ENCODE results near the gene EIF6. TPM values are rescaled to one million over a fixed set of nuclear protein-coding genes. Genes with fewer than 3 reads are reported as not detected.

Gene EIF6
- total RNA-seq, 2 experiments from 2014 or later = 104 to 109 TPM

- Mint-ChIP-seq H3K9me3 (ENCODE audit: insufficient read depth) (no peaks in the 10 kb centered on the region), H3K4me1 (ENCODE audit: low read depth) (peaks cover 30% of the 10 kb centered on the region), H3K27me3 (ENCODE audit: low read depth) (no peaks in the 10 kb centered on the region), H3K27ac (peak overlapping the region; percentile 99), H3K36me3 (ENCODE audit: low read depth) (peaks cover 36% of the 10 kb centered on the region), H3K4me3 (peak overlapping the region; percentile 95)
- no peak for ATAC-seq
- ChIA-PET POLR2A (interaction anchor here (0.6 to 3.0 kb wide), 3 partner anchors 24 to 815 kb away, joined by 4 to 10 read pairs (median 8); partner anchors contain the start of gene EDEM2), CTCF (interaction anchor here (1.5 to 3.9 kb wide), 4 partner anchors 16 to 130 kb away, joined by 3 to 29 read pairs (median 5); partner anchors contain the start of gene EDEM2)
- no peak for DNase-seq
These were observed 8.8 kb downstream of the EIF6 start for GRCh38 chr20:35275741-35276251.

GRCh38 chr20:35274172-35275092 is 10.1 kb downstream of the EIF6 start:
- H3K9me3 Mint-ChIP-seq (ENCODE audit: insufficient read depth) = no peaks in the 10 kb centered on the region
- DNase-seq = no peak
- H3K4me1 Mint-ChIP-seq (ENCODE audit: low read depth) = peaks cover 32% of the 10 kb centered on the region
- ChIA-PET CTCF (interaction anchor here (0.6 to 2.1 kb wide), 2 partner anchors 24 to 130 kb away, joined by 3 to 8 read pairs; no protein-coding TSS in a partner anchor), POLR2A (interaction anchor here (0.6 kb wide), 1 partner anchor 367 kb away, joined by 3 read pairs; no protein-coding TSS in a partner anchor)
- no peaks in the 10 kb centered on the region for H3K27me3 Mint-ChIP-seq (ENCODE audit: low read depth)
- peaks cover 28% of the 10 kb centered on the region for H3K36me3 Mint-ChIP-seq (ENCODE audit: low read depth)
- no peak overlapping the region for H3K27ac Mint-ChIP-seq
- no peak overlapping the region for H3K4me3 Mint-ChIP-seq
- ATAC-seq = no peak

GRCh38 chr20:35273449-35274171 is 11.0 kb downstream of the EIF6 start:
- H3K4me1 Mint-ChIP-seq (ENCODE audit: low read depth) = peaks cover 31% of the 10 kb centered on the region
- POLR2A ChIA-PET = interaction anchor here (0.9 to 1.6 kb wide), 2 partner anchors 11 to 127 kb away, joined by 3 to 4 read pairs; partner anchors contain the start of gene EIF6
- H3K36me3 Mint-ChIP-seq (ENCODE audit: low read depth) = peaks cover 20% of the 10 kb centered on the region
- H3K9me3 Mint-ChIP-seq (ENCODE audit: insufficient read depth) = no peaks in the 10 kb centered on the region
- no peak overlapping the region for H3K4me3 Mint-ChIP-seq
- ATAC-seq (no peak), DNase-seq (no peak)
- no peak overlapping the region for H3K27ac Mint-ChIP-seq
- H3K27me3 Mint-ChIP-seq (ENCODE audit: low read depth) = no peaks in the 10 kb centered on the region
- CTCF ChIA-PET = interaction anchor here (0.6 to 2.1 kb wide), 3 partner anchors 23 to 176 kb away, joined by 3 to 8 read pairs (median 3); no protein-coding TSS in a partner anchor

GRCh38 chr20:35271904-35272303 is 12.7 kb downstream of the EIF6 start:
- H3K27me3 Mint-ChIP-seq (ENCODE audit: low read depth) = no peaks in the 10 kb centered on the region
- DNase-seq (no peak), ATAC-seq (no peak)
- no peak overlapping the region for H3K27ac Mint-ChIP-seq
- POLR2A ChIA-PET = no interaction called here
- no peak overlapping the region for H3K4me3 Mint-ChIP-seq
- peaks cover 20% of the 10 kb centered on the region for H3K4me1 Mint-ChIP-seq (ENCODE audit: low read depth)
- CTCF ChIA-PET = interaction anchor here (0.9 to 5.6 kb wide), 4 partner anchors 26 to 177 kb away, joined by 3 to 73 read pairs (median 20); partner anchors contain the start of gene EDEM2
- H3K9me3 Mint-ChIP-seq (ENCODE audit: insufficient read depth) = no peaks in the 10 kb centered on the region
- H3K36me3 Mint-ChIP-seq (ENCODE audit: low read depth) = peaks cover 12% of the 10 kb centered on the region

- peak overlapping the region; percentile 62 for H3K27ac Mint-ChIP-seq
- peaks cover 17% of the 10 kb centered on the region for H3K4me1 Mint-ChIP-seq (ENCODE audit: low read depth)
- H3K36me3 Mint-ChIP-seq (ENCODE audit: low read depth) = peaks cover 11% of the 10 kb centered on the region
- no peak for DNase-seq
- no peaks in the 10 kb centered on the region for H3K27me3 Mint-ChIP-seq (ENCODE audit: low read depth)
- no peaks in the 10 kb centered on the region for H3K9me3 Mint-ChIP-seq (ENCODE audit: insufficient read depth)
- no peak for ATAC-seq
- CTCF ChIA-PET = interaction anchor here (0.8 to 5.6 kb wide), 4 partner anchors 27 to 176 kb away, joined by 3 to 73 read pairs (median 18); partner anchors contain the start of gene EDEM2
- POLR2A ChIA-PET = no interaction called here
- no peak overlapping the region for H3K4me3 Mint-ChIP-seq
These were observed 13.3 kb downstream of the EIF6 start for GRCh38 chr20:35271073-35271882.

GRCh38 chr20:35270021-35270902 is 14.3 kb downstream of the EIF6 start:
- DNase-seq (no peak), ATAC-seq (no peak)
- CTCF ChIA-PET = interaction anchor here (0.8 to 5.6 kb wide), 7 partner anchors 14 to 175 kb away, joined by 3 to 73 read pairs (median 6); partner anchors contain the start of genes EDEM2 and EIF6
- no peaks in the 10 kb centered on the region for H3K9me3 Mint-ChIP-seq (ENCODE audit: insufficient read depth)
- POLR2A ChIA-PET = interaction anchor here (2.0 kb wide), 1 partner anchor 8 kb away, joined by 6 read pairs; the partner anchor contains the start of gene MMP24OS
- no peak overlapping the region for H3K27ac Mint-ChIP-seq
- no peak overlapping the region for H3K4me3 Mint-ChIP-seq
- peaks cover 10% of the 10 kb centered on the region for H3K4me1 Mint-ChIP-seq (ENCODE audit: low read depth)
- no peaks in the 10 kb centered on the region for H3K27me3 Mint-ChIP-seq (ENCODE audit: low read depth)
- peaks cover 8% of the 10 kb centered on the region for H3K36me3 Mint-ChIP-seq (ENCODE audit: low read depth)

- Mint-ChIP-seq H3K27ac (no peak overlapping the region), H3K9me3 (ENCODE audit: insufficient read depth) (no peaks in the 10 kb centered on the region), H3K36me3 (ENCODE audit: low read depth) (peaks cover 8% of the 10 kb centered on the region), H3K4me3 (no peak overlapping the region), H3K4me1 (ENCODE audit: low read depth) (peaks cover 10% of the 10 kb centered on the region), H3K27me3 (ENCODE audit: low read depth) (no peaks in the 10 kb centered on the region)
- CTCF ChIA-PET = interaction anchor here (0.6 to 5.6 kb wide), 26 partner anchors 10 to 433 kb away, joined by 3 to 73 read pairs (median 4); partner anchors contain the start of genes EDEM2, EIF6 and MMP24
- DNase-seq = peak; percentile 67
- POLR2A ChIA-PET = interaction anchor here (0.7 to 2.0 kb wide), 2 partner anchors 9 to 172 kb away, joined by 3 to 6 read pairs; partner anchors contain the start of gene MMP24OS
- ATAC-seq = peak; percentile 72
These were observed 15.4 kb downstream of the EIF6 start for GRCh38 chr20:35269055-35269781.

- H3K36me3 Mint-ChIP-seq (ENCODE audit: low read depth) = peaks cover 8% of the 10 kb centered on the region
- no peaks in the 10 kb centered on the region for H3K9me3 Mint-ChIP-seq (ENCODE audit: insufficient read depth)
- CTCF ChIA-PET = interaction anchor here (5.6 kb wide), 1 partner anchor 120 kb away, joined by 73 read pairs; the partner anchor contains the start of gene EDEM2
- POLR2A ChIA-PET = no interaction called here
- DNase-seq (no peak), ATAC-seq (no peak)
- no peak overlapping the region for H3K27ac Mint-ChIP-seq
- H3K4me3 Mint-ChIP-seq = no peak overlapping the region
- peaks cover 10% of the 10 kb centered on the region for H3K4me1 Mint-ChIP-seq (ENCODE audit: low read depth)
- no peaks in the 10 kb centered on the region for H3K27me3 Mint-ChIP-seq (ENCODE audit: low read depth)
These were observed 17.5 kb downstream of the EIF6 start for GRCh38 chr20:35267092-35267491.

- ChIA-PET CTCF (interaction anchor here (0.9 to 2.3 kb wide), 5 partner anchors 11 to 120 kb away, joined by 3 to 10 read pairs (median 4); no protein-coding TSS in a partner anchor), POLR2A (interaction anchor here (1.1 kb wide), 1 partner anchor 13 kb away, joined by 3 read pairs; the partner anchor contains the start of gene MMP24OS)
- H3K36me3 Mint-ChIP-seq (ENCODE audit: low read depth) = peaks cover 5% of the 10 kb centered on the region
- DNase-seq (no peak), ATAC-seq (no peak)
- no peak overlapping the region for H3K4me3 Mint-ChIP-seq
- no peak overlapping the region for H3K27ac Mint-ChIP-seq
- no peaks in the 10 kb centered on the region for H3K9me3 Mint-ChIP-seq (ENCODE audit: insufficient read depth)
- H3K4me1 Mint-ChIP-seq (ENCODE audit: low read depth) = no peaks in the 10 kb centered on the region
- H3K27me3 Mint-ChIP-seq (ENCODE audit: low read depth) = no peaks in the 10 kb centered on the region
These were observed 19.8 kb downstream of the EIF6 start for GRCh38 chr20:35264755-35265154.

All from activated CD8-positive, alpha-beta T cell treated with anti-CD3 and anti-CD28 coated beads, Interleukin-2, amount 10 ng/mL, durations not matched to agents 7 days and 5 days (primary cell).